Endometrial microvascular endothelial cells (primary cell): ENCODE data around the gene MBTPS1. TPM values are rescaled to one million over a fixed set of nuclear protein-coding genes. Genes with fewer than 3 reads are reported as not detected.

Source experiments
- in situ Hi-C: cut with HindIII; loops from 2 replicates; pipeline ENCODE4 v1.10.0; 2017; ENCODE audit warnings: low sequenced_read_pairs, low pct_unique_long_range_greater_than_20kb; ENCODE audit errors: inconsistent ontology term
- total RNA-seq: library from RNA; depleted of rRNA; stranded (reverse); fragments of >200 nt; gene quantifications from one replicate; pipeline ENCODE4 v1.2.3, GENCODE V29; 2015; ENCODE audit errors: inconsistent ontology term

The MBTPS1 gene
- total RNA-seq, 1 donor from 2014 or later: 135 TPM

GRCh38 chr16:84059946-84060901 lies 56.5 kb downstream of the MBTPS1 start:
- in situ Hi-C loops: no loop called here

- in situ Hi-C loops: no loop called here
Observed at GRCh38 chr16:84059111-84059510, 57.6 kb downstream of the MBTPS1 start.

DNA sequence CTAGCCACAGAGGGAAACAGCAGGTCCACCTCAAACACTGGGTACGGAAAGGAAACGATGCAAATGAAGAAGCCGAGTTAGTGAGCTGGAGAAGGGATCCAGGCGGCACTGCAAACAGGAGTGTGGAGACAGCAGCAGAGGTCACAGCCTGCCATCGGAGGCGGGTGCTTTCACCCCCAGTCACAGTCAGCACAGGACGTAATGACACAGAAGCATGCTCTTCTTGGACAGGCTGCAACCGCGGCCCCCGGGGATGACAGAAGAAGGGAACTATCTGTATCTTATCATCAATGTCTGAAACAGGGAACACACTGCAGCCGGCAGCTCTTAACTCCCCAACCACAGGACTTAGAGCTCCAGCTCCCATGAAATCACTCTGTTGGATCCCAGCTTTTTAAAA lies 58.1 kb downstream of the MBTPS1 start:
- in situ Hi-C loops: no loop called here

DNA sequence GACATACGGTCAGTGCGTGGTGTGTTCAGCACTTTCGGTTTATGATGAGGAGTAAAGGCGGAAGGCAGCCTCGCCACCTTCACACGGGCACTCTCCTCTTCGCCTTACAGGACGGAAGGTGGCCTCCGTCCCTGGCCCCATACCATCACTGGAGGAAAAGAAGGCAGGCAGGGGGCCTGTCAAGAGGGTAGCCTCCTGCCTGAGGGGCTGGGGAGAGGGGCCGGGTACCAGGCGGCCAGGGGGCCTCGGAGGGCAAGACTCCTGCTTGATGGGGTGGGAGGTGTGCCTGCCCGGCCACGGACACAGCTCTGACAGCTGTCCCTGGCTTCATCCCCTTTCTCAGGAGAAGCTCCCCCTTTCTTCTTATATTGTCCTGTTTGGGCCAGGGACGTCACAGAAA lies 58.5 kb downstream of the MBTPS1 start:
- in situ Hi-C loops: no loop called here

DNA sequence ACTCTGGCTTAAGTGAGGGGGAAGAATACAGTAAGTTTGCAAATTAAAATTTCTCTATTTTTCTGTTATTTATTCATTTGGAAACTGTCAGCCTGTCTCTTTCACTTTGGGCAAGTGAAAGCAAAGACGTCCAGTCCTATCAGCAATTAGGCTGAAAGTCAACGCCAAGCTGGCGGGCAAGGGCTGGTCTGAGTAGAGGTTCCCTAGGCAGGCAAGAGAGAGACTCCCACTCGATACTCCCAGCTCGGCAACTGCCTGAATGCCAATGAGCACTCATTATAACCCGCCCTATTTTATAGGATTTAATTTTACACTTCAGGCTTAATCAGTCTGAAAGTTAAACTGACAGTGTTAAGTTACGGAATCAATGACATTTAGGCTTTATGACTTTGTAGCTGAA lies 59.8 kb downstream of the MBTPS1 start:
- in situ Hi-C loops: no loop called here

DNA sequence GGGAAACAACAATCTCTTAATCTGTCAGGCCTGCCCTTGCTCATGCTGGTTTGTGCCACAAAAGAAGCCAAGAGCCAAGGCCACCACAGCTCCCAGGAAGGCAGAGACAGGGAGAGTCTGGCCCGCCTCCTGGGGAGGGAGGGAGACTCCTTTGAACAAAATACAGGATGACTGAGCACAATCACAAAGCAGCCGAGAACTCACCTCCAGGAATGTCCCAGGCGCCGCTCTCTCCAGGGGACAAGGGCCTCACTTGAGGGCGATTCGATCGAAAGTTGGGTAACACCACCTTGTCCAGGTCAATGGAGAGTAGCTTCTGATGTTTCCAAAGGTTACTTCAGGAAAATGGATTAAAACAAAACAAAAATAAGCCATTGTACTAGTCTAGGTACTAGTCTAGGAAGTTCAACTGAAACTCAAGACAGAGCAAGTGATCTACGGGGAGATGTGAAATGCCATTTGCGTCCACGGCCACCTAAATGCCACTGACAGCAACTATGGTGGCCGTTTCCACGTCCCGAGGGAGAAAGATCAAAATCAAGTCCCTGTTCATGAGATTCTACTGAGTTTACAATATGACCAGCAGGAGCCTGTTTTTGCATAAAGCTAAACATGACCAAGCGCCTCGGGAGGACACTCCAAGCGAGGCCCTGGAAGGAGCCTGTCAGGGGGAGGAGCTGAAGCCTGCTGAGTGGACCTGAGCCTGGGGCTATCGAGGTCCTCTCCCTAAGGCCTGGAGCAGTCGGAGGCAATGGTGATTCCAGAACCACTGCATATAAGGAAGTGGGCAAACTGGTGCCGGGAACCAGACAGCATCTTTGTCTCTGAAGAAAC lies 60.7 kb downstream of the MBTPS1 start:
- in situ Hi-C loops: no loop called here

GRCh38 chr16:84055366-84055765 lies 61.4 kb downstream of the MBTPS1 start:
- in situ Hi-C loops: no loop called here

- in situ Hi-C loops: no loop called here
Observed at GRCh38 chr16:84054916-84055315, 61.8 kb downstream of the MBTPS1 start.

- in situ Hi-C loops: no loop called here
Observed at GRCh38 chr16:84054271-84054670, 62.5 kb downstream of the MBTPS1 start.

- in situ Hi-C loops: no loop called here
Observed at GRCh38 chr16:84053237-84053636, 63.5 kb downstream of the MBTPS1 start.

- in situ Hi-C loops: no loop called here
Observed at GRCh38 chr16:84052071-84052622, 64.6 kb downstream of the MBTPS1 start.

DNA sequence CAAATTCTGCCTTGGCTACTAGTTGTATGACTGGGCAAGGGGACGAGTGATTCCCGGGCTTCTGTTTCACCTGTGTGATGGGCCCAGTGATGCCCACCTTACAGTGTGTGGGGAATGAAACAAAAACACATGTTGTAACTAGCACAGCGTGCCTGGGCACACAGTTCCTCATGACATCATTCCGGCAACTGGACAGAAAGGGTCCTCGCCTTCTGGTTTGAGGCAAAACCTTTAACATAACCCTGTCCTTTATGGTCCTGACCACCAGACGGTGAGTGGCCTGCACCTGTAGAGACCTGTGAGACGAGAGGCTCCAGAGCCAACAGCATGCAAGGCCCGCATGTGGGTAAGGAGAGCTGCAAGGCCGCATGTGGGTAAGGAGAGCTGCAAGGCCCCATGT lies 66.4 kb downstream of the MBTPS1 start:
- in situ Hi-C loops: no loop called here

DNA sequence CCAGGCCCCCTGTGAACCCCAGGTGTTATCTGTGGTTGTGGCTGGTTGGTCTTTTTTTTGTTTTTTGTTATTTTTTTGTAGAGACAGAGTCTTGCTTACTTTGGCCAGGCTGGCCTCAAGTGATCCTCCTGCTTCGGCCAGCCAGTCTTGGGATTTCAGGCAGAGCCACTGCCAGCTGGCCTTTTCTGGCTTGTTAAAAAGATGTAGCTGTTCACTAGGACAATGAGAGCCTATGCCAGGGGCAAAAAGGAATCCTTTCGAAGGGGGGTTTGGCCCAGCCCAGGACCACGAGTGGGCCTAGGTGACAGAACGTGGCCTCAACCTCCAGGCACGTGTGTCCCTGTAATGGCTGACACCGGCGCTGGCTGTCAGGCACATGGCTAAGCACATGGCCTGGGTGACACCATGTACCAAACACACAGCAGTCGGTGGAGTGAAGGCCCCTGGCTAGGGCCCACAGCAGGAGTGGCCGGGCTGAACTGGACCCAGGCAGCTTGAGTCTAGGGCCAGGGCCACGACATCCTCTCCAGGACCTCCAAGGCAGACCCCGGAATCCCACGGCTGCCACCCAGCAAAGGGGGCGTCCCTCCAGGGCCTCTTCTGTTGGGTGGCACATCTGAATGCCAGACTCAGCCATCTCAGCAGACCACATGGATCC lies 67.2 kb downstream of the MBTPS1 start:
- in situ Hi-C loops: no loop called here

DNA sequence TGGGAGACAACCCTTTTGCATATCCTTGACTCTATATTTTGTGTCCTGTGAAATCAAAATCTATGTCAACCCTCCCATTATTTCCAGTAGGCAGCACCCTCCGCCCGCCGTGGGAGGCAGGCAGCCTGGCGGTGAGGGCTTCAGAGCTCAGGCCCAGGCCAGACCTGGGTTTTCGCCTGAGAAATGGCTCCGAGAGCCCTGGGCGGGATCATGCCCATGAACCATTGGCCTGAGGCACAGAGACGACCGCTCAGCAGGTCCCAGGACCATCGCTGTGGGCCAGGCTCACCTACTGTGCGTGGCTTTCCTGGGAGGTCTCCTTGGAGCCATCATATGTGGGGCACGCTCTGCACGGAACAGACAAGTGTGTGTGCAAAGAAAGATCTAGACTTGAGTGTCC lies 67.9 kb downstream of the MBTPS1 start:
- in situ Hi-C loops: no loop called here

GRCh38 chr16:84048270-84048669 lies 68.5 kb downstream of the MBTPS1 start:
- in situ Hi-C loops: no loop called here

DNA sequence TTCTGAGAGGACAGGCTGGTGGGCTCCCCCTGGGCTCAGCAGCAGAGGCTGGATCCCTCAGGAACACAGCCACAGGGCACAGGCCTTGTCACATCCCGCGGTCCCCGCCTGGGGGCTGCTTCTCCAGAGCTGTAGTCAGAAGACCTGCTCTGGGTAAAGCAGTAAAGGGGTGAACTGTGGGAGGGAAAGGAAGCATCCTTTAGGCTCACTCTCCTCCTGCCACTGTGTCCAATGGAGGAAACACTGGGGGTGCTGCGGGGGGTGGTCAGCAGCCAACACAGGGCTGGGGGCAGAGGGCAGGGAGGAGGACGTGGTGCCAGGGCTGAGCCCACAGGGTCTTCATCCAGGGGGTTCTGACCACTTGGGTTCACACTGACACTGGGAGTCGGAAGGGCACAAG lies 69.1 kb downstream of the MBTPS1 start:
- in situ Hi-C loops: no loop called here

DNA sequence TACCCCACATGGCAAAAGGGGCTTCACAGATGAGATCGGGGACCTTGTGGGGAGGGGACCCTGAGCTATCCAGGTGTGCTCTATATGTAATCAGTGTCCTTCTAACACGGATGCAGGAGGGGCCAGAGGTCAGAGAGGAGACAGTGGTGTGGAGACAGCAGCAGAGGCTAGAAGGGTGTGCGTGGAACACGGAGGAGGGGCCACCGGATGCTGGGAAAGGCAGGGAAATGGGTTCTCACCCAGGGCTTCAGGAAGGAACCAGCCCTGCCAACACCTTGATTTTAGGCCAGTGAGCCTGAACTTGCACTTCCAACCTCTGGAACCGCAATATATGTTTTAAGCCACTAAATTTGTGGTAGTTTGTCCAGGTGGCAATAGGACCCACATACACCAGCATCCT lies 69.5 kb downstream of the MBTPS1 start:
- in situ Hi-C loops: no loop called here

- in situ Hi-C loops: no loop called here
Observed at GRCh38 chr16:84045818-84046470, 70.8 kb downstream of the MBTPS1 start.
